Smooth muscle cell (in vitro differentiated cells): ENCODE measurements around the gene BAAT. TPM values are rescaled to one million over a fixed set of nuclear protein-coding genes. Genes with fewer than 3 reads are reported as not detected.

Experiments
- DNase-seq: peaks from one replicate; lab custom pipeline; 2025; ENCODE audit not compliant: unreplicated experiment; lab: John Stamatoyannopoulos, UW
- H2AFZ ChIP-seq: fragments of 200-600 bp; sonication (generic); 2 replicates; pipeline ENCODE4 v1.6.0; 2016; ENCODE audit warnings: antibody characterized with exemption, low read depth, mild to moderate bottlenecking
- H3F3A ChIP-seq: fragments of 200-600 bp; sonication (generic); 2 replicates; pipeline ENCODE4 v1.6.0; 2017; ENCODE audit warnings: antibody characterized with exemption, low read depth
- H3K27ac ChIP-seq: fragments of 200-600 bp; sonication (generic); 2 replicates; pipeline ENCODE4 v1.5.1; 2016; ENCODE audit warnings: low read depth, mild to moderate bottlenecking
- H3K27me3 ChIP-seq: fragments of 200-600 bp; sonication (generic); 2 replicates; pipeline ENCODE4 v1.6.1; 2016; ENCODE audit warnings: low read depth, mild to moderate bottlenecking
- H3K36me3 ChIP-seq: fragments of 200-600 bp; sonication (generic); 2 replicates; pipeline ENCODE4 v1.5.1; 2016; ENCODE audit warnings: low read depth
- H3K4me1 ChIP-seq: fragments of 200-600 bp; sonication (generic); 2 replicates; pipeline ENCODE4 v1.5.1; 2016; ENCODE audit warnings: low read depth
- H3K4me2 ChIP-seq: fragments of 200-600 bp; sonication (generic); 2 replicates; pipeline ENCODE4 v1.6.0; 2016; ENCODE audit warnings: mild to moderate bottlenecking
- H3K4me3 ChIP-seq: fragments of 200-600 bp; sonication (generic); 2 replicates; pipeline ENCODE4 v1.5.1; 2016; ENCODE audit warnings: mild to moderate bottlenecking
- H3K79me2 ChIP-seq: fragments of 200-600 bp; sonication (generic); 2 replicates; pipeline ENCODE4 v1.6.0; 2016; ENCODE audit warnings: low read depth, mild to moderate bottlenecking
- H3K9ac ChIP-seq: fragments of 200-600 bp; sonication (generic); 2 replicates; pipeline ENCODE4 v1.6.0; 2016; ENCODE audit warnings: low read depth
- H3K9me3 ChIP-seq: fragments of 200-600 bp; sonication (generic); replicated peaks from 2 replicates; pipeline ENCODE4 v1.5.1; 2016; ENCODE audit warnings: low read depth
- H4K20me1 ChIP-seq: fragments of 200-600 bp; sonication (generic); 2 replicates; pipeline ENCODE4 v1.6.0; 2016; ENCODE audit warnings: low read depth
- WGBS: methylation state at CpG from one replicate; pipeline ENCODE4 v1.1.7; 2016; ENCODE audit warnings: low lambda C conversion rate; 5-methylcytosine and 5-hydroxymethylcytosine counted together
- polyA plus RNA-seq: library from polyadenylated mRNA; unstranded; fragments of >200 nt; fragmentation: Nextera tagmentation; extraction: Ambion mirVana; gene quantifications from 2 replicates; pipeline ENCODE4 v1.2.1, GENCODE V29; 2016
- total RNA-seq: library from RNA; depleted of rRNA; stranded (reverse); fragments of >200 nt; gene quantifications from 2 replicates; pipeline ENCODE4 v1.2.3, GENCODE V29; 2014
- TF ChIP-seq, protein P1 (sequence below): fragments of 200-600 bp; sonication (generic); IDR thresholded peaks from 2 replicates; pipeline ENCODE4 v1.5.1; 2017; ENCODE audit warnings: borderline replicate concordance, mild to moderate bottlenecking, antibody characterized with exemption; ENCODE audit not compliant: insufficient read depth, poor library complexity, severe bottlenecking

The BAAT gene
- total and polyA plus RNA-seq, 2 experiments from 2014 or later, result not detected

GRCh38 chr9:101326501-101326900 lies 58.3 kb downstream of the BAAT start:
- Histone ChIP-seq H3K4me3 (no peak overlapping the region), H3K27ac (no peak overlapping the region), H4K20me1 (no peaks in the 10 kb centered on the region), H3K4me2 (no peak overlapping the region), H3F3A (no peaks in the 10 kb centered on the region), H3K27me3 (no peaks in the 10 kb centered on the region), H3K36me3 (no peaks in the 10 kb centered on the region), H3K4me1 (no peaks in the 10 kb centered on the region), H3K9ac (no peak overlapping the region), H3K9me3 (no peaks in the 10 kb centered on the region), H3K79me2 (no peaks in the 10 kb centered on the region), H2AFZ (no peak overlapping the region)
- 54% methylated on average over 1 of the region's 1 CpG for WGBS
- TF ChIP-seq, protein P1, sequence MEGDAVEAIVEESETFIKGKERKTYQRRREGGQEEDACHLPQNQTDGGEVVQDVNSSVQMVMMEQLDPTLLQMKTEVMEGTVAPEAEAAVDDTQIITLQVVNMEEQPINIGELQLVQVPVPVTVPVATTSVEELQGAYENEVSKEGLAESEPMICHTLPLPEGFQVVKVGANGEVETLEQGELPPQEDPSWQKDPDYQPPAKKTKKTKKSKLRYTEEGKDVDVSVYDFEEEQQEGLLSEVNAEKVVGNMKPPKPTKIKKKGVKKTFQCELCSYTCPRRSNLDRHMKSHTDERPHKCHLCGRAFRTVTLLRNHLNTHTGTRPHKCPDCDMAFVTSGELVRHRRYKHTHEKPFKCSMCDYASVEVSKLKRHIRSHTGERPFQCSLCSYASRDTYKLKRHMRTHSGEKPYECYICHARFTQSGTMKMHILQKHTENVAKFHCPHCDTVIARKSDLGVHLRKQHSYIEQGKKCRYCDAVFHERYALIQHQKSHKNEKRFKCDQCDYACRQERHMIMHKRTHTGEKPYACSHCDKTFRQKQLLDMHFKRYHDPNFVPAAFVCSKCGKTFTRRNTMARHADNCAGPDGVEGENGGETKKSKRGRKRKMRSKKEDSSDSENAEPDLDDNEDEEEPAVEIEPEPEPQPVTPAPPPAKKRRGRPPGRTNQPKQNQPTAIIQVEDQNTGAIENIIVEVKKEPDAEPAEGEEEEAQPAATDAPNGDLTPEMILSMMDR, result no peak
- DNase-seq, result no peak

- Histone ChIP-seq H3K4me2 (no peak overlapping the region), H3F3A (no peaks in the 10 kb centered on the region), H2AFZ (no peak overlapping the region), H3K36me3 (no peaks in the 10 kb centered on the region), H3K79me2 (no peaks in the 10 kb centered on the region), H3K4me3 (no peak overlapping the region), H3K27ac (no peak overlapping the region), H3K4me1 (no peaks in the 10 kb centered on the region), H3K9me3 (no peaks in the 10 kb centered on the region), H4K20me1 (no peaks in the 10 kb centered on the region), H3K27me3 (no peaks in the 10 kb centered on the region), H3K9ac (no peak overlapping the region)
- WGBS, result 71% methylated on average over 1 of the region's 1 CpG
- TF ChIP-seq, protein P1, result no peak
- DNase-seq, result no peak
These were observed 58.8 kb downstream of the BAAT start for GRCh38 chr9:101326035-101326434.

GRCh38 chr9:101325053-101325452 lies 59.8 kb downstream of the BAAT start:
- no peak overlapping the region for H2AFZ ChIP-seq
- no peak overlapping the region for H3K9ac ChIP-seq
- 79% methylated on average over 2 of the region's 2 CpGs for WGBS
- H4K20me1 ChIP-seq, result no peaks in the 10 kb centered on the region
- no peak for DNase-seq
- H3F3A ChIP-seq, result no peaks in the 10 kb centered on the region
- H3K9me3 ChIP-seq, result no peaks in the 10 kb centered on the region
- TF ChIP-seq, protein P1, result no peak
- no peaks in the 10 kb centered on the region for H3K79me2 ChIP-seq
- no peak overlapping the region for H3K27ac ChIP-seq
- no peaks in the 10 kb centered on the region for H3K4me1 ChIP-seq
- no peaks in the 10 kb centered on the region for H3K27me3 ChIP-seq
- no peak overlapping the region for H3K4me2 ChIP-seq
- H3K36me3 ChIP-seq, result no peaks in the 10 kb centered on the region
- no peak overlapping the region for H3K4me3 ChIP-seq

DNA sequence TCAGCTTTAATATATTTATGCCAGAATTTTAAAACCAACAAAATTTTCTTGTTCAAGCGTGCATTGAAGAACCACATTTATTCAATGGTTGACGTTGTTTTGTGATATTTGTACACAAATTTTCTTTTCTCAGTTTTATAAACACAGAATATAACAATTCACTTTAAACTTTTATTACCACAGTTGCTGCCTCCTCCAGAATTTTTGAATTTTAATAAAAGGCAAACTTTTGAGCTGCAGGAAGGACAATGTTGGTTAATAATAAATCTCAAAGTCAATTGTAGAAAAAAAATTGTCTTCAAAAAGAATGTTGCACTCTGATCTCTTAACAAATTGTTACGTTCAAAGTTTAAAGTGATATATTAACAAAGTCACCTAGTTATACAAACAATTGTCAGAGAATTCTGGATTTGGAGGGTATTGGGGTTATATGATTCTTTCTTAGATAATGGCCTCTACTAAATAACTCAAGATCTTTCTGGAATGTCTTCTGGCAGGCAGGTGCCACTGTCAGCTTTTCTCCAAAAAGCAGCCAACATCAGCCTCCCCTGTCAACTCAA lies 60.5 kb downstream of the BAAT start:
- Histone ChIP-seq H3K27ac (no peak overlapping the region), H3K9ac (no peak overlapping the region), H3K4me2 (no peak overlapping the region), H3K36me3 (no peaks in the 10 kb centered on the region), H2AFZ (no peak overlapping the region), H3F3A (no peaks in the 10 kb centered on the region), H4K20me1 (no peaks in the 10 kb centered on the region), H3K4me3 (no peak overlapping the region), H3K27me3 (no peaks in the 10 kb centered on the region), H3K4me1 (no peaks in the 10 kb centered on the region), H3K9me3 (no peaks in the 10 kb centered on the region), H3K79me2 (no peaks in the 10 kb centered on the region)
- TF ChIP-seq, protein P1, result no peak
- no peak for DNase-seq
- 95% methylated on average over 3 of the region's 3 CpGs for whole genome bisulfite sequencing
